HG02678 (cell line): ENCODE results near the gene RPS26.
"Not testable (repeated sequence)": the region's sequence is repeated elsewhere in the genome, so short reads cannot be mapped to it uniquely, and the experiment has no call there.

Experiments used
- ATAC-seq: cut with Tn5 transposase; IDR thresholded peaks from one replicate; pipeline ENCODE4 v1.9.1; 2021; ENCODE audit warnings: mild to moderate bottlenecking, moderate library complexity; ENCODE audit not compliant: unreplicated experiment

The RPS26 gene

DNA sequence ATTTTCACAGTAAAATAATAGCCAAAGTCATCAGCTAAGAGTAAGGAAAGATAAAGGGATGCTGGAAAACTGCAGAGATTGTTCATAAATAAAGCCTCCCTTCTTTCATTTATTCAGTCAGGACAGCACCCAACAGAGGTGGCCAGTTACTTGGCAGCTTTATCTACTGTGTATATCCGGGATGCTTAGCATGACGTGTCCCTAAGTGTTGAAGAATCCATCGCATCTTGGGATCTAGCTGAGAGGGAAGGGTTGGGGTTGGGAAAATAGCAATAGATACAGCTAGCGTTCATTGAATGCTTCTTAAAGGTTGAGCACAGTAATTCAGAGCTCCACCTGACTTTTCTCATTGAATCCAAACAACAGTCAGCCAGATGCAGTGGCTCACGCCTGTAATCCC is 32.7 kb downstream of the RPS26 start:
- no peak for ATAC-seq

DNA sequence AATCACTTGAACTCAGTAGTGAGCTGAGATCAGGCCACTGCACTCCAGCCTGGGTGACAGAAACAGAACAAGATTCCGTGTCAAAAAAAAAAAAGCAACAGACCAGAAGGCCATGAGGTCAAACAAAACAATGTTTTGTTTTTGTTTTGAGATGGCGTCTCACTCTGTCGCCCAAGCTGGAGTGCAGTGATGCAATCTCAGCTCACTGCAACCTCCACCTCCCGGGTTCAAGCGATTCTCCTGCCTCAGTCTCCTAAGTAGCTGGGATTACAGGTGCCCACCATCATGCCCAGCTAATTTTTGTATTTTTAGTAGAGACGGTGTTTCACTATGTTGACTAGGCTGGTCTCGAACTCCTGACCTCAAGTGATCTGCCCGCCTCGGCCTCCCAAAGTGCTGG is 36.2 kb downstream of the RPS26 start:
- not testable (repeated sequence) for ATAC-seq

DNA sequence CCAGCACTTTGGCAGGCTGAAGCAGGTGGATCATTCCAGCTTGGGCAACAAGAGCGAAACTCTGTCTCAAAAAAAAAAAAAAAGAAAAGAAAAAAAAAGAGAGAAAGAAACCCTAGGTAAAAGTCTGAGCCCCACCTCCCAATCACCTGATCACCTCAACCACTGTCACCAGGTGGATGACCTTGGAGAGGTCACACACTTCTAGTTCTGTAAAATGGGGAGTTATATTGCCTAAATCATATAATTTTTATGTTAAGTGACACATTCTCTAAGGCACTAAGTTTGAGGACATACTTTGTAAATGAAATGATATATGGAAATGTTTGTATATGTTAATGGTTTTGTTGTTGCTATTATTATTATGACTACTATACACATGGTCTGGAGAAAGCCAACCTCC is 36.7 kb downstream of the RPS26 start:
- ATAC-seq = no peak

DNA sequence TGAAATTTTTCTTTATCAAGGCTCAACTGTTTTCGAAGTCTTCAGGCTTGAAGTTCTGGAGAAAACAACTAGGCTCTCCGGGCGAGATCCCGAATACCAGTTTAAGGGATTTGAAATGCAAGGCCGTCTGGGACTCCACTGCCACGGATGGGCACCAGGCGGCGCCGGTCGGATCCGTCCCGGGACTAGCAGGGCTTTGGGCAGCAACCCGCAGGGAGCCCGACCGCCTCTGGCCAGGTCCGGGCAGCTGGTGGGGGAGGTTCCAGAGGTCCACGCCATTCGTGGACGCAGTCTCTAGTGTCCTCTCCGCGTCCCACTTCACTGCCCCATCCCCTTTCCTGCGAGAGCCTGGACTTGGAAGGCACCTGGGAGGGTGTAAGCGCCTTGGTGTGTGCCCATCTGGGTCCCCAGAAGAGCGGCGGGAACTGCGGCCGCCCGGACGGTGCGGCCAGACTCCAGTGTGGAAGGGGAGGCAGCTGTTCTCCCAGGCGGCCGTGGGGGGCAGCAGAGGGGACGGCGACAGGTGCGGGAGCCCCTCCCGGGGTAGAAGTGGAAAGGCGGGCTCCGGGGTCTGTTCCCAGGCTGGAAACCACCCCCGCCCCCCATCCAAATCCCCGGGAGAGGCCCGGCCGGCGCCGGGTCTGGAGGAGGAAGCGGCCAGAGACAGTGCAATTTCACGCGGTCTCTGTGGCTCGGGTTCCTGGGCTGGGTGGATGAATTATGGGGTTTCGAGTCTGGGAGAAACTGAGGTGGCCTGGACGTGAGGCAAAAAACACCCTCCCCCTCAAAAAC is 37.4 kb downstream of the RPS26 start:
- ATAC-seq = peak; percentile 79

DNA sequence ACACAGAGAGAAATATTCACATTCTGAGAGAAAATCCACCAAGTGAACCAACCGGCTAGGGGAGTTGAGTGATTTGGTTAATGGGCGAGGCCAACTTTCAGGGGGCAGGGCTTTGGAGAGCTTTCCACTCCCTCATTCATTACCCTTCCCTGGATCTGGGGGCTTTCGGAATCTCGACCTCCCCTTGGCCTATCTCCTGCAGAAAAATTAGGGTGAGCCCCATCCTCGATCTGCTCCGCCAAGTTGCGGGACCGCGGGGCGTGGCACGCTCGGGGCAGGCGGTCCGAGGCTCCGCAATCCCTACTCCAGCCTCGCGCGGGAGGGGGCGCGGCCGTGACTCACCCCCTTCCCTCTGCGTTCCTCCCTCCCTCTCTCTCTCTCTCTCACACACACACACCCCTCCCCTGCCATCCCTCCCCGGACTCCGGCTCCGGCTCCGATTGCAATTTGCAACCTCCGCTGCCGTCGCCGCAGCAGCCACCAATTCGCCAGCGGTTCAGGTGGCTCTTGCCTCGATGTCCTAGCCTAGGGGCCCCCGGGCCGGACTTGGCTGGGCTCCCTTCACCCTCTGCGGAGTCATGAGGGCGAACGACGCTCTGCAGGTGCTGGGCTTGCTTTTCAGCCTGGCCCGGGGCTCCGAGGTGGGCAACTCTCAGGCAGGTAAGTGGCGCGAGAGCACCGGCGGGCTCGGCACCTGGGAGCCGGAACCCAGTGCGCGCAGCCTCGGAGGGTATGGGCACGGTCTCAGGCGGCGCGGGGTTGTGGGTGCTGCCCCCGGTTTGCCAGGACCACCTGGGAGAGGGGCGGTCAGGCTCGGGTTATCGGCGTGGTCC is 38.2 kb downstream of the RPS26 start, which contains the start of gene ERBB3:
Gene ERBB3, plus strand, starts transcription at position 443 of the 833 bp plus-strand sequence. Its CDS starts 136 bp downstream, at position 579.
- ATAC-seq = peak; percentile 28

DNA sequence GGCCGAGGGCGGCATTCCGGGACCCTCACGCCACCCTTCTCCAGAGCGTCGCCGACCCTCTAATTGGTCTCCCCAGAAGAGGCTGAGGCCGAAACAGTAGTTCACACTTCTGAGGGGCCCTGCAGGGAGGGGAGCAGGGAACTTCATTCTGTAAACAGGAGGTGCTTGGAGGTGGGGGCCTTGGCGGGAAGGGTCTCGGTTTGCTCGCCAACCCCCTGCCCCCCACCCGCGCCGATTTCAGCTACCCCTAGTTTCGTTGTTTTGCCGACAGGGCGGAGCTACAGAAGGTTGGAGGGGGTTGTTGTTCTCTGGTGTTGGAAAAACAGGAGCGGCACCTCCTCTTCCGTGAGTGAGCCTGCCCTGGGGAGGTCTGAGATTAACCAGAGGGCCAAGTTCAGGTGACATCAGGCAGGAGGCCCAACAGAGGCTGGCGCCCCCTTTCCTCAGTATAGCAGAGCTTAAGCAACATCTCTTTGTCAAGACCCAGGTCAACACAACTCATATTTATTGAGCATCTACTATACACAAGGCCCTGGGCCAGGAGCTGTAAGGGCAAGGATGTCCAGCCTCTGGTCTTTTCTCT is 38.9 kb downstream of the RPS26 start:
- no peak for ATAC-seq

DNA sequence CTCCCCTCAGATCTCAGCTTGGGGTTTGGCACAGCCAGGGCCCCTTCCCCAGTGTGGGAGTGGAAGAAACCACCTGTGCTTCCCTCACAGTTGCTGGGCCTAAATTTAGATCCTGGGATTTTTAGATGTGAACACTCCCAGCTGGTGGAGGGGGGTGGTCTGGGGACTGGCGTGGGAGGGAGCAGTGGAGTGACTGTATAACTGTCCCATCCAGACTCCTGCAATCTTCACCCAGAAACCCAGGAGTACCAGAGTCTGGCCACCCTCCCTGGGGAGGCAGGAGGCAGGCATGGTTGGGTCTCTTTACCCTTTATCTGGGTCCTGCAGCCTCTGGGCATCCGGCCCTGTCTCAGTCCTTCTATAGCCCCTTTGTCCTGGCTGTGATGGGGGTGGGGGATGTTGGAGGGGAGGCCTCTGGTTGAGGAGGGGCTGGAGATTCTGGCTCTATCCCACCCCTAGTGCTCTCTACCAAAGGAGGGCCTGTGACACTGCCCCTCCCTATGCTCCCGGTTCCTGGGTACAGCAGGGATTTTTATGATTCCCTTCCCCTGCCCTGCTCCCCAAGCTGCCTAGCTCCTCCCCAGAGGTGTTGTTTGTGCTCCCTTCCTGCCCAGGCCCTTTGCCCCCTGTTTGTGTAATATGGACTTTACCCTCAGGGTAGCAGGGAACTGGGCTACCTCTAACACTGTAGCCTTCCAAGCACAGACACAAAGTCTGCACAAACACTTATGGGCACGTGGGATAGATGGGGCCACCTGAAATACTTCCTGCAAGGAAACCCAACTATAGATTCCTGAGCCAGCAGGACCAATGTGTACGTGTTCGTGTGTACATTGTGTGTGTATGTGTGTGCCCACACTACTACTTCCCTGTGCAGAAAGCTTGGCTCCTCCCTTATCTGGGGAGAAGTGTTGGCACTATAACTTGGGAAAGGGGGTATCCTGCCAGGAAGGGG is 40.0 kb downstream of the RPS26 start:
- no peak for ATAC-seq

DNA sequence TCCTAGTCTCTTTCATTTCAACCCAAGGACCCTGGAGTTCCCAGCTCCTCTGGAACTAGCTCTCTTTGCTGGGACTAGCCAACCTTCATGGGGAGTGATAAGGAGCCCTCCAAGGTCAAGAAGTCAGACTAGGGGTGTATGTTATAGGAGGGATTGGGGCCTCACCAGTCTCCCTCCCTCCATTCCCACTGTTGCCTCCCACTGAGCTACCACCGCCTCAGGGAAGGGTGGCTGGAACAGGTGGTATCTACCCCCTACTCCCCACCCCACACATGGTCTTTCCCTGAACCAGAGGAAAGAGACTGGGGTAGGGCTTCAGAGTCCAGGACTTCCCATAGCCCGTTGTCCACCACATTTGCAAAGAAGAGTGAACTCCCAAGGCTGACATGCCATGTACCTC is 40.7 kb downstream of the RPS26 start:
- ATAC-seq = no peak

DNA sequence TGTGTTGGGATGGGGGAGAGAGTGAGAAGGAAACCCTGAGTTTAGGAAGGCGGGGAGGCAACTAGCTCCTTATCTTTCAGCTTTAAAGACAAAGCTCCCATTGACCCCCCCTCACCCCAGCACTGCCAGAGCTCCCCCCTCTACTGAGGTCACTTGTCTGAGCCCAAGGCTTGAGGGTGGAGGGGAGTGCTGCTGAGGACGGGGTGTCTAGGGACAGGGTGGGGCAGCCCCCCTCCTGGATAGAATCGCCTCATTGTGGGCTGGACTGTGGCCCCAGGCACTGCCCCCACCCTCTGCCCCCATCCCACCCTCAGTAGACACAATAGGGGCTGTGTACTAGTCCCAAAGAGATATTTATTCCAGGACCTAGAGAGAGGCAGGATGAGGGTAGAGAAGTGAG is 41.2 kb downstream of the RPS26 start:
- no peak for ATAC-seq

DNA sequence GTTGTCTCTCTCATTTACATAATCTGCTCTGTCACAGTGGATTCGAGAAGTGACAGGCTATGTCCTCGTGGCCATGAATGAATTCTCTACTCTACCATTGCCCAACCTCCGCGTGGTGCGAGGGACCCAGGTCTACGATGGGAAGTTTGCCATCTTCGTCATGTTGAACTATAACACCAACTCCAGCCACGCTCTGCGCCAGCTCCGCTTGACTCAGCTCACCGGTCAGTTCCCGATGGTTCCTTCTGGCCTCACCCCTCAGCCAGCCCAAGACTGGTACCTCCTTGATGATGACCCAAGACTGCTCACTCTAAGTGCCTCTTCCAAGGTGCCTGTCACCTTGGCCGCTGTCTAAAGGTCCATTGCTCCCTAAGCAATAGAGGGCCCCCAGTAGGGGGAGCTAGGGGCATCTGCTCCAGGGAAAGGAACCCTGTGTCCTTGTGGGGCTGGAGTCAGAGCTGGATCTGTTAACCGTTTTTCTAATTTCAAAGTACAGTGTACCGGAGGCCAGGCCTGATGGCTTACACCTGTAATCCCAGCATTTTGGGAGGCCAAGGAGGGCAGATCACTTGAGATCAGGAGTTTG is 43.3 kb downstream of the RPS26 start:
- ATAC-seq = no peak

DNA sequence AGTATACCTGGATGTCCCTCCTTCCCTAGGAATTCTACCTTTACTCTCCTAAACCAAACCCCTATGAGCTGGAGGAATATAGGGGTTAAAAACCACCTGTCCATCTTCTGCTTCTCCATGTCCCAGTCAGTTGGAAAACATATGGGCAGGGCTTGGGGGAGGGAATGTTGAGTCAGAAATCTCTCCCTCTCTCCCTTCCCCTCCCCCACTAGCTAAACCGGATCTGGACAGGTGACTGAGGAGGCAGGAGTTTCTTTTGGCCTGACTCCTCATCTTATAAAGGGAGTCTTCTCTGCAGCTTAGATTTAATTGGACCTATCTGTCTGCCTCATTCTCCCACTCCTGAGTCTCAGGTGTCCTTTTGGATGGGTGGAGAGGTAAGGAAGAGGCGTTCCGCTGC is 44.4 kb downstream of the RPS26 start:
- ATAC-seq = no peak

DNA sequence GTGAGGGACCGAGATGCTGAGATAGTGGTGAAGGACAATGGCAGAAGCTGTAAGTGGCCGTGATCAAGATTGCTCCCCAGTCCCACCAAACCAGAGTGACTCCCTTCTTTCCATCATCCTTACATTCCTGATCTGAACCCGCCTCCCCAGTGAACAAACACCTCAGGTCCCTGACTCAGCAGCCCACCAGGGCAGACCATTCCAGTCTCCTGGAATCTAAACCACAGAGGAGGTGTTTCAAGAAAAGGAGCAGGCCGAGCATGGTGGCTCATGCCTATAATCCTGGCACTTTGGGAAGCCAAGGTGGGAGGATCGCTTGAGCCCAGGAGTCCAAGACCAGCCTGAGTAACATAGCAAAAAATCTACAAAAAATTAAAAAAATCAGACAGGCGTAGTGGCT is 44.9 kb downstream of the RPS26 start:
- no peak for ATAC-seq

DNA sequence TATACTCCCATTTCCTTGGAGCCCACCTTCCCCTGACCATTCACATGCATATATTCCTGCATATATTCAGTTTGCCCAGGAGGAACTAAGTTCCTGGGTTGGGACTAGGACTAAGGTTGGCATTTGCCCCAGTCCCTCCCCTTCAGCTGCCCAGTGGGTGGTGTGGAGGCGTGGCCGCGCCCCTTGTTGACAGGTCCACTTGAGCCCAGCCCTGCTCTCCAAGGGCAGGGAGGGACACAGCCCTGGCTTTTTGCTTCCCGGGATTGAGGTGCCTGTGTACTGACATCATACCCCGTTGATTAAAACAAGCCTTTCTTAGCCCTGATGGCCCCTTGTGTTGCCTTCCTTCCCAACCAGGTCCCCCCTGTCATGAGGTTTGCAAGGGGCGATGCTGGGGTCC is 45.5 kb downstream of the RPS26 start:
- ATAC-seq = no peak
